Neural progenitor cell (in vitro differentiated cells): ENCODE measurements around the gene POLR2E.

Experiments used
- EZH2 ChIP-seq: fragments of 200-600 bp; sonication (generic); IDR thresholded peaks from 2 replicates; pipeline ENCODE4 v1.6.1; 2017; ENCODE audit warnings: antibody characterized with exemption, mild to moderate bottlenecking, moderate library complexity
- EZH2phosphoT487 ChIP-seq: fragments of 200-600 bp; sonication (generic); IDR thresholded peaks from 2 replicates; pipeline ENCODE4 v1.6.1; 2017; ENCODE audit warnings: antibody characterized with exemption
- TF ChIP-seq, protein P1 (sequence below): fragments of 200-600 bp; sonication (generic); IDR thresholded peaks from 2 replicates; pipeline ENCODE4 v1.5.1; 2017; ENCODE audit warnings: antibody characterized with exemption, mild to moderate bottlenecking

- TF ChIP-seq, protein P1, sequence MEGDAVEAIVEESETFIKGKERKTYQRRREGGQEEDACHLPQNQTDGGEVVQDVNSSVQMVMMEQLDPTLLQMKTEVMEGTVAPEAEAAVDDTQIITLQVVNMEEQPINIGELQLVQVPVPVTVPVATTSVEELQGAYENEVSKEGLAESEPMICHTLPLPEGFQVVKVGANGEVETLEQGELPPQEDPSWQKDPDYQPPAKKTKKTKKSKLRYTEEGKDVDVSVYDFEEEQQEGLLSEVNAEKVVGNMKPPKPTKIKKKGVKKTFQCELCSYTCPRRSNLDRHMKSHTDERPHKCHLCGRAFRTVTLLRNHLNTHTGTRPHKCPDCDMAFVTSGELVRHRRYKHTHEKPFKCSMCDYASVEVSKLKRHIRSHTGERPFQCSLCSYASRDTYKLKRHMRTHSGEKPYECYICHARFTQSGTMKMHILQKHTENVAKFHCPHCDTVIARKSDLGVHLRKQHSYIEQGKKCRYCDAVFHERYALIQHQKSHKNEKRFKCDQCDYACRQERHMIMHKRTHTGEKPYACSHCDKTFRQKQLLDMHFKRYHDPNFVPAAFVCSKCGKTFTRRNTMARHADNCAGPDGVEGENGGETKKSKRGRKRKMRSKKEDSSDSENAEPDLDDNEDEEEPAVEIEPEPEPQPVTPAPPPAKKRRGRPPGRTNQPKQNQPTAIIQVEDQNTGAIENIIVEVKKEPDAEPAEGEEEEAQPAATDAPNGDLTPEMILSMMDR = no peak
- no peak for TF ChIP-seq EZH2
- no peak for TF ChIP-seq EZH2phosphoT487
Observed at GRCh38 chr19:1110809-1111640, 15.8 kb upstream of the POLR2E start.
